PC-3 (cell line): Measurements from ENCODE around the gene GRK6. TPM values are rescaled to one million over a fixed set of nuclear protein-coding genes. Genes with fewer than 3 reads are reported as not detected.

Experiments used
- ATAC-seq: fragments of 200-7000 bp; cut with Tn5 transposase; 2 replicates; pipeline ENCODE4 v1.9.1; 2020; ENCODE audit warnings: mild to moderate bottlenecking, moderate library complexity
- BruUV-seq: library from RNA; stranded (reverse); fragments of 400-500 nt; replicated peaks from 2 replicates; lab custom pipeline; 2021; lab: Mats Ljungman, UMichigan
- CTCF ChIA-PET: fragments of 300-600 bp; sonication (Branson Sonifier 250); formaldehyde crosslinking; loops from one replicate; lab custom pipeline; 2022; ENCODE audit warnings: antibody characterized with exemption; lab: Charles Lee
- POLR2A ChIA-PET: fragments of 300-600 bp; sonication (Branson Sonifier 250); formaldehyde crosslinking; loops from one replicate; lab custom pipeline; 2022; ENCODE audit warnings: antibody characterized with exemption; ENCODE audit not compliant: unreplicated experiment; lab: Charles Lee
- DNase-seq: peaks from one replicate; pipeline ENCODE4 v3.0.0-alpha.2; 2015
- H2AFZ ChIP-seq: fragments of 300-600 bp; sonication (generic); 2 replicates; pipeline ENCODE4 v1.6.0; 2016; ENCODE audit warnings: antibody characterized with exemption, low read length
- H3F3A ChIP-seq: fragments of 300-600 bp; sonication (generic); one replicate; pipeline ENCODE4 v1.6.0; 2017; ENCODE audit warnings: antibody characterized with exemption, low read length, control low read depth, mild to moderate bottlenecking; ENCODE audit not compliant: unreplicated experiment
- H3K27ac ChIP-seq: fragments of 300-600 bp; sonication (generic); 2 replicates; pipeline ENCODE4 v1.5.1; 2016; ENCODE audit warnings: mild to moderate bottlenecking, low read length
- H3K27me3 ChIP-seq: fragments of 300-600 bp; sonication (generic); 2 replicates; pipeline ENCODE4 v1.6.1; 2016; ENCODE audit warnings: low read length, mixed read lengths
- H3K36me3 ChIP-seq: fragments of 300-600 bp; sonication (generic); 2 replicates; pipeline ENCODE4 v1.6.1; 2016; ENCODE audit warnings: low read depth, mixed run types, low read length, mixed read lengths
- H3K4me1 ChIP-seq: fragments of 300-600 bp; sonication (generic); 2 replicates; pipeline ENCODE4 v1.5.1; 2016; ENCODE audit warnings: low read length; ENCODE audit not compliant: insufficient read depth
- H3K4me2 ChIP-seq: fragments of 300-600 bp; sonication (generic); 2 replicates; pipeline ENCODE4 v1.6.0; 2016; ENCODE audit warnings: low read length
- H3K4me3 ChIP-seq: fragments of 300-600 bp; sonication (generic); 2 replicates; pipeline ENCODE4 v1.5.1; 2016; ENCODE audit warnings: mild to moderate bottlenecking, low read length, mixed read lengths
- H3K79me2 ChIP-seq: fragments of 300-600 bp; sonication (generic); 2 replicates; pipeline ENCODE4 v1.6.1; 2017; ENCODE audit warnings: low read length, mixed read lengths
- H3K9ac ChIP-seq: fragments of 300-600 bp; sonication (generic); 2 replicates; pipeline ENCODE4 v1.6.0; 2016; ENCODE audit warnings: mild to moderate bottlenecking, low read length
- H3K9me2 ChIP-seq: fragments of 300-600 bp; sonication (generic); replicated peaks from 2 replicates; pipeline ENCODE4 v1.6.1; 2016; ENCODE audit warnings: mixed run types, low read length, mixed read lengths
- H3K9me3 ChIP-seq: fragments of 300-600 bp; sonication (generic); 2 replicates; pipeline ENCODE4 v1.6.1; 2016; ENCODE audit warnings: low read length, mixed read lengths
- H4K20me1 ChIP-seq: fragments of 300-600 bp; sonication (generic); 2 replicates; pipeline ENCODE4 v1.6.1; 2016; ENCODE audit warnings: low read length, mixed read lengths
- CTCF ChIP-seq: fragments of 300-600 bp; sonication (generic); conservative IDR thresholded peaks from 2 replicates; pipeline ENCODE4 v1.5.1; 2017; ENCODE audit warnings: antibody characterized with exemption, low read depth, mild to moderate bottlenecking, low read length
- EZH2 ChIP-seq: fragments of 300-600 bp; sonication (generic); IDR thresholded peaks from one replicate; pipeline ENCODE4 v1.6.1; 2017; ENCODE audit warnings: antibody characterized with exemption, mild to moderate bottlenecking, low read length; ENCODE audit not compliant: unreplicated experiment
- EZH2phosphoT487 ChIP-seq: fragments of 300-600 bp; sonication (generic); IDR thresholded peaks from 2 replicates; pipeline ENCODE4 v1.6.1; 2018; ENCODE audit warnings: mild to moderate bottlenecking, antibody characterized with exemption, low read length, borderline replicate concordance
- intact Hi-C: fragments of 100-400 bp; cut with micrococcal nuclease; formaldehyde crosslinking; loops from 2 replicates; pipeline ENCODE4 v1.9.0; 2023
- total RNA-seq: library from RNA; depleted of rRNA; stranded (reverse); fragments of >200 nt; gene quantifications from 2 replicates; pipeline ENCODE4 v1.2.3, GENCODE V29; 2014

The GRK6 gene
- total RNA-seq, 1 experiment from 2014 or later, result 69.9 TPM

GRCh38 chr5:177462021-177462670, 35.7 kb downstream of the GRK6 start:
- BruUV-seq, result no TSS peak
- Histone ChIP-seq H3K79me2 (no peaks in the 10 kb centered on the region), H3K36me3 (peaks cover 21% of the 10 kb centered on the region), H3K9ac (no peak overlapping the region), H3K4me2 (no peak overlapping the region), H3K4me1 (no peaks in the 10 kb centered on the region), H3F3A (peaks cover 2% of the 10 kb centered on the region), H3K27ac (no peak overlapping the region), H2AFZ (no peak overlapping the region), H3K9me3 (no peaks in the 10 kb centered on the region), H3K4me3 (no peak overlapping the region), H4K20me1 (peaks cover 8% of the 10 kb centered on the region; the same call in 1 of the 2 replicates), H3K9me2 (no peaks in the 10 kb centered on the region), H3K27me3 (no peaks in the 10 kb centered on the region)
- TF ChIP-seq EZH2 (no peak), CTCF (no peak), EZH2phosphoT487 (no peak)
- intact Hi-C loops, result no loop called here
- ChIA-PET POLR2A (no interaction called here), CTCF (no interaction called here)
- ATAC-seq, result no peak
- no peak for DNase-seq

- peaks cover 15% of the 10 kb centered on the region; the same call in 1 of the 2 replicates for H4K20me1 ChIP-seq
- no peak overlapping the region for H3K4me3 ChIP-seq
- ChIA-PET POLR2A (no interaction called here), CTCF (no interaction called here)
- H3K27me3 ChIP-seq, result no peaks in the 10 kb centered on the region
- no peak for TF ChIP-seq EZH2phosphoT487
- no peak for TF ChIP-seq EZH2
- no peak for TF ChIP-seq CTCF
- peaks cover 7% of the 10 kb centered on the region for H3K79me2 ChIP-seq
- H3F3A ChIP-seq, result no peaks in the 10 kb centered on the region
- intact Hi-C loops, result no loop called here
- no peaks in the 10 kb centered on the region for H3K9me3 ChIP-seq
- no peak overlapping the region for H3K4me2 ChIP-seq
- H2AFZ ChIP-seq, result no peak overlapping the region
- peaks cover 21% of the 10 kb centered on the region for H3K36me3 ChIP-seq
- no TSS peak for BruUV-seq
- DNase-seq (no peak), ATAC-seq (no peak)
- no peaks in the 10 kb centered on the region for H3K9me2 ChIP-seq
- H3K4me1 ChIP-seq, result no peaks in the 10 kb centered on the region
- H3K9ac ChIP-seq, result no peak overlapping the region
- no peak overlapping the region for H3K27ac ChIP-seq
Measured at GRCh38 chr5:177465044-177465443, 38.6 kb downstream of the GRK6 start.

- H3K9me2 ChIP-seq, result no peaks in the 10 kb centered on the region
- intact Hi-C loops, result no loop called here
Measured at GRCh38 chr5:177466861-177467260, 40.4 kb downstream of the GRK6 start.

More at GRCh38 chr5:177466861-177467260, 40.4 kb downstream of the GRK6 start:
- H3K27me3 ChIP-seq, result no peaks in the 10 kb centered on the region
- BruUV-seq, result no TSS peak
- no peak overlapping the region for H3K4me2 ChIP-seq
- H3K9ac ChIP-seq, result no peak overlapping the region
- POLR2A ChIA-PET, result no interaction called here
- H3K9me3 ChIP-seq, result no peaks in the 10 kb centered on the region
- H3K36me3 ChIP-seq, result peaks cover 21% of the 10 kb centered on the region
- TF ChIP-seq EZH2phosphoT487, result no peak
- no peak for TF ChIP-seq CTCF
- TF ChIP-seq EZH2, result no peak
- CTCF ChIA-PET, result no interaction called here
- H3K27ac ChIP-seq, result no peak overlapping the region
- DNase-seq (no peak), ATAC-seq (no peak)
- no peaks in the 10 kb centered on the region for H3F3A ChIP-seq
- peaks cover 31% of the 10 kb centered on the region; the same call in 1 of the 2 replicates for H4K20me1 ChIP-seq
- peaks cover 25% of the 10 kb centered on the region for H3K79me2 ChIP-seq
- peaks cover 14% of the 10 kb centered on the region for H3K4me1 ChIP-seq
- H3K4me3 ChIP-seq, result no peak overlapping the region
- H2AFZ ChIP-seq, result no peak overlapping the region
